Measurements from ENCODE around the gene CACNA2D3. TPM values are rescaled to one million over a fixed set of nuclear protein-coding genes. Genes with fewer than 3 reads are reported as not detected.

The CACNA2D3 gene
- total RNA-seq, 1 donor from 2014 or later, result 0.29 TPM

GRCh38 chr3:54577313-54577712, 455.0 kb downstream of the CACNA2D3 start:
- no peaks in the 10 kb centered on the region for H3K36me3 Mint-ChIP-seq (ENCODE audit: insufficient read depth)
- no peak for DNase-seq (ENCODE audit: low spot score, unreplicated experiment)
- peaks cover 7% of the 10 kb centered on the region for H3K4me1 Mint-ChIP-seq (ENCODE audit: low read depth)
- no peak for TF ChIP-seq CTCF (IDR thresholded peaks at IDR 0.05; ENCODE audit: unreplicated experiment)
- H3K27ac Mint-ChIP-seq, result no peak overlapping the region
- no peaks in the 10 kb centered on the region for H3K9me3 Mint-ChIP-seq (ENCODE audit: low read depth)
- H3K4me3 Mint-ChIP-seq (ENCODE audit: low read depth), result no peak overlapping the region
- peaks cover 11% of the 10 kb centered on the region for H3K27me3 Mint-ChIP-seq

- Mint-ChIP-seq H3K36me3 (ENCODE audit: insufficient read depth) (no peaks in the 10 kb centered on the region), H3K27ac (no peak overlapping the region), H3K9me3 (ENCODE audit: low read depth) (no peaks in the 10 kb centered on the region), H3K27me3 (peaks cover 14% of the 10 kb centered on the region), H3K4me1 (ENCODE audit: low read depth) (peaks cover 7% of the 10 kb centered on the region), H3K4me3 (ENCODE audit: low read depth) (no peak overlapping the region)
- DNase-seq (ENCODE audit: low spot score, unreplicated experiment), result no peak
- TF ChIP-seq CTCF (IDR thresholded peaks at IDR 0.05; ENCODE audit: unreplicated experiment), result no peak
These were observed 456.1 kb downstream of the CACNA2D3 start for GRCh38 chr3:54578417-54578816.

GRCh38 chr3:54580453-54580852, 458.1 kb downstream of the CACNA2D3 start:
- Mint-ChIP-seq H3K36me3 (ENCODE audit: insufficient read depth) (no peaks in the 10 kb centered on the region), H3K4me1 (ENCODE audit: low read depth) (peaks cover 3% of the 10 kb centered on the region), H3K27ac (no peak overlapping the region), H3K27me3 (peaks cover 14% of the 10 kb centered on the region), H3K4me3 (ENCODE audit: low read depth) (no peak overlapping the region), H3K9me3 (ENCODE audit: low read depth) (peaks cover 10% of the 10 kb centered on the region)
- no peak for TF ChIP-seq CTCF (IDR thresholded peaks at IDR 0.05; ENCODE audit: unreplicated experiment)
- no peak for DNase-seq (ENCODE audit: low spot score, unreplicated experiment)

GRCh38 chr3:54582424-54582823, 460.1 kb downstream of the CACNA2D3 start:
- TF ChIP-seq CTCF (IDR thresholded peaks at IDR 0.05; ENCODE audit: unreplicated experiment), result no peak
- no peak overlapping the region for H3K27ac Mint-ChIP-seq

GRCh38 chr3:54591157-54591556, 468.8 kb downstream of the CACNA2D3 start:
- TF ChIP-seq CTCF (IDR thresholded peaks at IDR 0.05; ENCODE audit: unreplicated experiment), result no peak
- Mint-ChIP-seq H3K27me3 (peaks cover 10% of the 10 kb centered on the region), H3K36me3 (ENCODE audit: insufficient read depth) (no peaks in the 10 kb centered on the region), H3K4me1 (ENCODE audit: low read depth) (no peaks in the 10 kb centered on the region), H3K27ac (no peak overlapping the region), H3K4me3 (ENCODE audit: low read depth) (no peak overlapping the region), H3K9me3 (ENCODE audit: low read depth) (peaks cover 4% of the 10 kb centered on the region)
- DNase-seq (ENCODE audit: low spot score, unreplicated experiment), result no peak

More at GRCh38 chr3:54582424-54582823, 460.1 kb downstream of the CACNA2D3 start:
- Mint-ChIP-seq H3K4me1 (ENCODE audit: low read depth) (no peaks in the 10 kb centered on the region), H3K36me3 (ENCODE audit: insufficient read depth) (no peaks in the 10 kb centered on the region), H3K9me3 (ENCODE audit: low read depth) (peaks cover 11% of the 10 kb centered on the region), H3K4me3 (ENCODE audit: low read depth) (no peak overlapping the region), H3K27me3 (peaks cover 11% of the 10 kb centered on the region)
- DNase-seq (ENCODE audit: low spot score, unreplicated experiment), result no peak
